ENCODE results near the gene MAP1LC3C.

GRCh38 chr1:241997401-241997998, 1.4 kb downstream of the MAP1LC3C start:
- no peak for TF ChIP-seq CTCF (IDR thresholded peaks at IDR 0.05)
- TF ChIP-seq POLR2A (IDR thresholded peaks at IDR 0.05), result no peak

Measured in body of pancreas (tissue), 4 donors.